C4-2B (cell line): ENCODE measurements around the gene CNOT3.

Experiments used
- CTCF ChIP-seq: fragments of 450-650 bp; conservative IDR thresholded peaks from 2 replicates; pipeline ENCODE4 v1.5.1; 2017; ENCODE audit warnings: mild to moderate bottlenecking
- ZFX ChIP-seq: fragments of 450-650 bp; IDR thresholded peaks from 2 replicates; pipeline ENCODE4 v1.6.1; 2017

GRCh38 chr19:54158812-54159351, 21.3 kb downstream of the CNOT3 start:
- no peak for TF ChIP-seq CTCF
- TF ChIP-seq ZFX: no peak
